CD14-positive monocyte (primary cell): ENCODE measurements around the gene SIRPB2. TPM values are rescaled to one million over a fixed set of nuclear protein-coding genes. Genes with fewer than 3 reads are reported as not detected.

Experiments
- DNase-seq, 3 donors: peaks; one replicate each; pipeline ENCODE4 v3.0.0-alpha.2; 2011 to 2022
- H2AFZ ChIP-seq: 2 replicates; pipeline ENCODE4 v1.6.0; 2012; ENCODE audit warnings: mild to moderate bottlenecking, low read depth, low read length, inconsistent platforms; ENCODE audit not compliant: insufficient read depth, poor library complexity, severe bottlenecking
- H3K27ac ChIP-seq, 2 donors: 1 replicate in 1 of 2; 2 replicates in 1 of 2; pipeline ENCODE4 v1.5.1; 2012 to 2013; ENCODE audit warnings: low read length in 2 of 2, control low read depth in 1 of 2, inconsistent platforms in 1 of 2, low read depth in 1 of 2, mild to moderate bottlenecking in 1 of 2
- H3K27me3 ChIP-seq, 2 donors: one replicate each; pipeline versions ENCODE4 v1.6.0 to v1.6.1; 2011 to 2013; ENCODE audit warnings: low read length in 2 of 2; ENCODE audit not compliant: control insufficient read depth in 2 of 2, insufficient read depth in 2 of 2
- H3K36me3 ChIP-seq, 2 donors: replicated peaks in 1 of 2; 1 replicate in 1 of 2; 2 replicates in 1 of 2; pipeline versions ENCODE4 v1.5.1 to v1.6.1; 2012 to 2013; ENCODE audit warnings: low read length in 2 of 2, control low read depth in 1 of 2, inconsistent platforms in 1 of 2, mild to moderate bottlenecking in 1 of 2; ENCODE audit not compliant: insufficient read depth in 2 of 2, control insufficient read depth in 1 of 2
- H3K4me1 ChIP-seq, 2 donors: 1 replicate in 1 of 2; 2 replicates in 1 of 2; pipeline versions ENCODE4 v1.5.1 to v1.6.1; 2012 to 2013; ENCODE audit warnings: low read length in 2 of 2, control low read depth in 1 of 2, inconsistent platforms in 1 of 2, mild to moderate bottlenecking in 1 of 2, moderate library complexity in 1 of 2; ENCODE audit not compliant: insufficient read depth in 2 of 2, control insufficient read depth in 1 of 2
- H3K4me2 ChIP-seq: replicated peaks from 2 replicates; pipeline ENCODE3; 2012; ENCODE audit warnings: low read length, moderate library complexity, mild to moderate bottlenecking; ENCODE audit not compliant: poor library complexity, severe bottlenecking; ENCODE audit errors: extremely low read depth
- H3K4me3 ChIP-seq, 3 experiments: fragments of 200-600 bp in 1 of 3; sonication (generic) in 1 of 3; replicated peaks in 1 of 3; 1 replicate in 2 of 3; 2 replicates in 1 of 3; pipeline ENCODE4 v1.5.1; 2011 to 2013; ENCODE audit warnings: low read length in 3 of 3, mild to moderate bottlenecking in 3 of 3, control low read depth in 2 of 3, low read depth in 2 of 3, inconsistent platforms in 1 of 3, moderate library complexity in 1 of 3
- H3K79me2 ChIP-seq: 2 replicates; pipeline ENCODE4 v1.6.0; 2012; ENCODE audit warnings: mild to moderate bottlenecking, control low read depth, inconsistent platforms, low read length, moderate library complexity; ENCODE audit not compliant: insufficient read depth
- H3K9ac ChIP-seq: 2 replicates; pipeline ENCODE4 v1.6.0; 2017; ENCODE audit warnings: low read length, mild to moderate bottlenecking; ENCODE audit not compliant: insufficient read depth, poor library complexity, severe bottlenecking
- H3K9me3 ChIP-seq, 2 donors: replicated peaks in 1 of 2; 1 replicate in 1 of 2; 2 replicates in 1 of 2; pipeline versions ENCODE4 v1.5.1 to v1.6.1; 2012 to 2013; ENCODE audit warnings: low read length in 2 of 2, control low read depth in 1 of 2; ENCODE audit not compliant: control insufficient read depth in 1 of 2, insufficient read depth in 1 of 2
- H4K20me1 ChIP-seq: 2 replicates; pipeline ENCODE4 v1.6.0; 2012; ENCODE audit warnings: mild to moderate bottlenecking, low read length, control low read depth, moderate library complexity; ENCODE audit not compliant: insufficient read depth
- H3K27ac Mint-ChIP-seq, 7 donors: one replicate each; pipeline ENCODE4 v1.8.0; 2020; ENCODE audit warnings: mild to moderate bottlenecking in 7 of 7, mixed read lengths in 7 of 7, moderate library complexity in 6 of 7, inconsistent platforms in 2 of 7
- H3K27me3 Mint-ChIP-seq, 3 donors: one replicate each; pipeline ENCODE4 v1.8.0; 2021 to 2022; ENCODE audit warnings: low read depth in 3 of 3, mild to moderate bottlenecking in 3 of 3, mixed read lengths in 3 of 3, moderate library complexity in 3 of 3, inconsistent platforms in 1 of 3
- H3K36me3 Mint-ChIP-seq, 2 donors: one replicate each; pipeline ENCODE4 v1.8.0; 2020; ENCODE audit warnings: mixed read lengths in 2 of 2, inconsistent platforms in 1 of 2, mild to moderate bottlenecking in 1 of 2
- H3K4me1 Mint-ChIP-seq: one replicate; pipeline ENCODE4 v1.8.0; 2020; ENCODE audit warnings: mild to moderate bottlenecking, mixed read lengths
- H3K4me3 Mint-ChIP-seq, 2 donors: one replicate each; pipeline ENCODE4 v1.8.0; 2020; ENCODE audit warnings: mild to moderate bottlenecking in 2 of 2, mixed read lengths in 2 of 2, moderate library complexity in 1 of 2
- H3K9me3 Mint-ChIP-seq, 7 donors: one replicate each; pipeline ENCODE4 v1.8.0; 2020 to 2022; ENCODE audit warnings: mixed read lengths in 7 of 7, mild to moderate bottlenecking in 6 of 7, moderate library complexity in 6 of 7, inconsistent platforms in 2 of 7
- WGBS: methylation state at CpG from one replicate; pipeline ENCODE4 v1.1.5; 2013; ENCODE audit warnings: missing lambda C conversion rate; ENCODE audit not compliant: insufficient coverage; 5-methylcytosine and 5-hydroxymethylcytosine counted together
- intact Hi-C, 2 donors: fragments of 100-400 bp; cut with micrococcal nuclease; formaldehyde crosslinking; loops; one replicate each; pipeline versions ENCODE4 v1.15.0 to v1.15.1; 2023
- polyA plus RNA-seq, 3 donors: library from polyadenylated mRNA; depleted of rRNA in 1 of 3; unstranded in 2 of 3; stranded (reverse) in 1 of 3; fragments of 300-500 nt in 2 of 3; fragments of >200 nt in 1 of 3; fragmentation: Illumina TruSeq in 2 of 3; gene quantifications; 1 replicate in 2 of 3; 2 replicates in 1 of 3; pipeline ENCODE4 v1.2.3, GENCODE V29; 2012 to 2021
- TF ChIP-seq, protein P1 (sequence below): fragments of 200-600 bp; IDR thresholded peaks from one replicate; pipeline ENCODE4 v1.8.0; 2022; ENCODE audit warnings: antibody characterized with exemption, mild to moderate bottlenecking

SIRPB2 gene
- polyA plus RNA-seq, 3 donors = 81.5 to 174 (median 92.8) TPM

DNA sequence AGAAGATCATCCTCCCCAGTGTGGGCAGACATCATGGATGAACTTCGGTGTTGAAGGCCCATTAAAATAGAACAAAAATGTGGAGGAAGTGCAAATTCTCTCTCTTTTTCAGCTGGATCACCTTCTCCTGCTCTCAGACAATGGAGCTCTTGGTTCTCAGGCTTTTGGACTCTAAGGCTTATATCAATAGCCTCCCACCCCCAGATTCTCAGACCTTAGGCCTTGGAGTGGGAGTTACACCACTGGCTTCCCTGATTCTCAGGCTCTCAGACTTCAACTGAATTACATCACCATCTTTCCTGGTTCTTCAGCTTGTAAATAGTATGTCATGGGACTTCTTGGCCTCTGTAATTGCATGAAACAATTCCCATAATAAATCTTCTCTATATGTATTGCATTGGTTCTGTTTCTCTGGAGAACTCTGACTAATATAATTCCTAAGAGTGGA lies 61.2 kb downstream of the SIRPB2 start:
- H3K9ac ChIP-seq = no peak overlapping the region
- no peaks in the 10 kb centered on the region for H3K9me3 ChIP-seq
- Mint-ChIP-seq H3K4me3 (peak overlapping the region in 1 of 2 donors; percentile 7), H3K9me3 (no peaks in the 10 kb centered on the region), H3K4me1 (peaks cover 14% of the 10 kb centered on the region), H3K36me3 (peaks cover 0 to 15% of the 10 kb centered on the region in 2 donors), H3K27ac (no peak overlapping the region), H3K27me3 (peaks cover 15 to 27% (median 19%) of the 10 kb centered on the region in 3 donors)
- H3K4me3 ChIP-seq = no peak overlapping the region
- DNase-seq = no peak
- no peak overlapping the region for H3K4me2 ChIP-seq
- no CpG with 5 or more reads among the region's 1 CpG for WGBS
- no peaks in the 10 kb centered on the region for H4K20me1 ChIP-seq
- H2AFZ ChIP-seq = no peak overlapping the region
- no peak overlapping the region for H3K27ac ChIP-seq
- H3K4me1 ChIP-seq = peaks cover 15 to 16% of the 10 kb centered on the region in 2 donors
- peaks cover 18 to 30% of the 10 kb centered on the region in 2 donors for H3K27me3 ChIP-seq
- TF ChIP-seq, protein P1, sequence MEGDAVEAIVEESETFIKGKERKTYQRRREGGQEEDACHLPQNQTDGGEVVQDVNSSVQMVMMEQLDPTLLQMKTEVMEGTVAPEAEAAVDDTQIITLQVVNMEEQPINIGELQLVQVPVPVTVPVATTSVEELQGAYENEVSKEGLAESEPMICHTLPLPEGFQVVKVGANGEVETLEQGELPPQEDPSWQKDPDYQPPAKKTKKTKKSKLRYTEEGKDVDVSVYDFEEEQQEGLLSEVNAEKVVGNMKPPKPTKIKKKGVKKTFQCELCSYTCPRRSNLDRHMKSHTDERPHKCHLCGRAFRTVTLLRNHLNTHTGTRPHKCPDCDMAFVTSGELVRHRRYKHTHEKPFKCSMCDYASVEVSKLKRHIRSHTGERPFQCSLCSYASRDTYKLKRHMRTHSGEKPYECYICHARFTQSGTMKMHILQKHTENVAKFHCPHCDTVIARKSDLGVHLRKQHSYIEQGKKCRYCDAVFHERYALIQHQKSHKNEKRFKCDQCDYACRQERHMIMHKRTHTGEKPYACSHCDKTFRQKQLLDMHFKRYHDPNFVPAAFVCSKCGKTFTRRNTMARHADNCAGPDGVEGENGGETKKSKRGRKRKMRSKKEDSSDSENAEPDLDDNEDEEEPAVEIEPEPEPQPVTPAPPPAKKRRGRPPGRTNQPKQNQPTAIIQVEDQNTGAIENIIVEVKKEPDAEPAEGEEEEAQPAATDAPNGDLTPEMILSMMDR = no peak
- H3K36me3 ChIP-seq = no peaks in the 10 kb centered on the region
- H3K79me2 ChIP-seq = no peaks in the 10 kb centered on the region
- intact Hi-C loops = no loop called here

DNA sequence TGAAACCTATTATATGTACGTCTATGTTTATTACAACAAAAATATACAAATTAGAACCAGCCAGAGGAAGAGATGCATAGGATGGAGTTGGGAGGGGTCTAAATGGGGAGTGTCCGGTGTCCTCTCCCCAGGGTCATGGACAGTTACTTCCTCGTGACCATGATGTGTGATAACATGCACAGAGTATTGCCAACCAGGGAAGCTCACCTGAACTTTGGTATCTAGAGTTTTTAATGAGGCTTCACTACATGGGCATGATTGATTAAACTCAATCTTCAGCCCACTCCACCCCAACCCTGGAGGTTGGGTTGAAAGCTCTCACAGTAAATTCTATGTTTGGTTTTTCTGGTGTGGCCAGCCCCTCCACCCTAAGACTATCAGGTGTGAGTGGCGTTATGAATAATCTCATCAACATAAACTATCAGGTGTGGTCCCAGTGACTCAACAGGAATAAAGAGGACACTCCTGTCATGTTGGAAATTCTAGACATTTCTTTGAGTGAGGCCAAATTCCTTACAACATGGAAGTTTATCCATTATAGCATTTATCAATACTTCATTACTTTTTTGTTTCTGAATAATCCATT lies 62.0 kb downstream of the SIRPB2 start:
- H2AFZ ChIP-seq = no peak overlapping the region
- H3K27me3 ChIP-seq = peaks cover 18 to 30% of the 10 kb centered on the region in 2 donors
- H3K9me3 Mint-ChIP-seq = no peaks in the 10 kb centered on the region
- no peak overlapping the region for H3K4me3 ChIP-seq
- peaks cover 9% of the 10 kb centered on the region for H3K4me1 Mint-ChIP-seq
- H3K9me3 ChIP-seq = no peaks in the 10 kb centered on the region
- no peak overlapping the region for H3K9ac ChIP-seq
- no peaks in the 10 kb centered on the region for H3K36me3 ChIP-seq
- H3K27me3 Mint-ChIP-seq = peaks cover 15 to 29% (median 19%) of the 10 kb centered on the region in 3 donors
- no peak overlapping the region for H3K4me3 Mint-ChIP-seq
- no peak overlapping the region for H3K27ac ChIP-seq
- intact Hi-C loops = no loop called here
- peaks cover 7 to 8% of the 10 kb centered on the region in 2 donors for H3K4me1 ChIP-seq
- H3K36me3 Mint-ChIP-seq = peaks cover 0 to 12% of the 10 kb centered on the region in 2 donors
- H3K79me2 ChIP-seq = no peaks in the 10 kb centered on the region
- TF ChIP-seq, protein P1 = no peak
- H3K27ac Mint-ChIP-seq = no peak overlapping the region
- no peak overlapping the region for H3K4me2 ChIP-seq
- no peak for DNase-seq
- H4K20me1 ChIP-seq = no peaks in the 10 kb centered on the region
- 100% methylated on average over 2 of the region's 4 CpGs for WGBS
